AG20443 (cell line): ENCODE measurements around the gene IRF5.
"Not testable (repeated sequence)": the region's sequence is repeated elsewhere in the genome, so short reads cannot be mapped to it uniquely, and the experiment has no call there.

Experiments used
- DNase-seq: peaks from one replicate; pipeline ENCODE4 v3.0.0; 2012; ENCODE audit warnings: low spot score, mixed read lengths

The IRF5 gene

GRCh38 chr7:128961030-128961659, 23.4 kb downstream of the IRF5 start:
- DNase-seq = no peak

GRCh38 chr7:128962899-128963298, 25.2 kb downstream of the IRF5 start:
- DNase-seq = no peak

DNA sequence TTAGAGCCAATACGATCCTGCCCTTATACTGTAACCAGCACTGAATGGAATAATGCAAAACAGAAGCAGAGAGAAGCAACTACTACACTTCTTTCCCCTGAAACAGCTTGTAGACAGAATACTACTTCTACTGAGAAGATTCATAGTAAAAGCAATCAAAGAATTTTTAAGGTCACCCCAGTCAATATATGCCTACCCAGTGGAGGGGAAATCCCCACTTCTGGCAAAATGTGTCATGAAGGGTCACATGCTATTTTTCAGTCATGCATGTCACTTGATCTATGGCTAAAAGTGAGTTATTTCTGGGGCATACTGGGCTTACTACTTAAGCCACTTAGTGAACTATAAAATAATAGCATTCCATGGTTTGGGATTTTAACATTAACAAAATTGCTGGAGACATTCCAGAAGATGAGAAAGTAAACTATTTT, 25.6 kb downstream of the IRF5 start:
- no peak for DNase-seq

DNA sequence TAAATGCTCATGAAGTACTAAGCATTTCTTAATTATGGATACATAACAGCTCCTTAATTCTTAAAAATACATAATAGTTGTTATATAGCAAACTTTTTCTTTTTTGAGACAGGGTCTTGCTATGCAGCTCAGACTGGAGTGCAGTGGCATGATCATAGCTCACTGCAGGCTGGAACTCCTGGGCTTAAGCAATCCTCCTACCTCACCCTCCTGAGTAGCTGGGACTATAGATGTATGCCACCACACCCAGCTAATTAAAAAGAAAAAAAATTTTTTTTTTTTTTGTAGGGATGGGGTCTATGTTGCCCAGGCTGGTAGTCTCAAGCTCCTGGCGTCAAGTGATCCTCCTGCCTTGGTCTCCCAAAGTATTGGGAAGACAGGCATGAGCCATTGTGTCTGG, 30.9 kb downstream of the IRF5 start:
- no peak for DNase-seq

DNA sequence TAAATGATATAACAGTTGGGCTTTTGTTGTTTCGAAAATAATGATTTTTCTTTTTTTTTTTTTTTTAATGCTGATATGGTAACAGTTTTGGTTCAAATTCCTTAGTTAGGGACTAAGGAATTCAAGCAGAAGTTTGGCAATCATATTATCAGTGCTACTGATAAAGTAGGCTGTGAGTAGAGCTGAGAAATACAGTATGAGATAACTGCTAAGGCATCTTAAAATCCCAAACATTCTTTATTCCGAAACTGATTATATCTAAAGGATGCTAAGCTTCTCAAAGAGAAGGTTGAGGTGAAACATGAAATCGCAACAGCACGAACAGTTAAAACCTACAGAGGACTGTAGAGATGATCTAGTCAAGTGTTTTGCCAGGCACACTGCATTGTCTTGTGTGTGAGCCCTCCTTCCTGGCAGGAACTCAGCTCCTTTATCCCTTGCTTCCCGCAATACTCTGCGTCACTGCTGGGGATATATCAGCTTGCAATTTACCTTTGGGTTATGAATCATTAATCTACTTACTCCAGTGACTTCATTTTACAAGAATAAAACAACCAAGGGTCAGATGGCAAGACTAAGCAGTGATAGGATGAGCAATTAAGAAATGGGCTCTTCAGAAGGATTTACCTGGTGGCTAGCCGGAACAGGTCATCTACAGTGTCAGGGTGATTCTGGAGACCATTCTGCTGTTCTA, 36.7 kb downstream of the IRF5 start:
- no peak for DNase-seq

DNA sequence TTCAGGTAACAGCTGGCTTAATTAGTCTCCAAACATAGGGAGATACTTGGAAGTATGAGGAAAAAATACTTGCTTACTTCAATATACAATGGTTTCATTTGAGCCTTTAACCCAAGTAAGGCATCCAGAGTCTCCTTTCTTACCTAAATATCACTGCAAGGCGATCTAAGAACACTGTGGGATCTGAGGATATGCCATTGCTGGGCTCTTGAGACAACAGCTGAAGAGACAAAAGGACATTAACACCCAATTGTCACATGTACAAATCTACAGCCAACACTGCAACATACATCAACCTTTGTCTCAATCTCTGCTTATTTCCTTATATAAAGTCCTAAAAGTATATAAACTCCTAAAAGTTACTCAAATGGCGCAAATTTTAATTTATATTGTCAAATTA, 44.4 kb downstream of the IRF5 start:
- no peak for DNase-seq

DNA sequence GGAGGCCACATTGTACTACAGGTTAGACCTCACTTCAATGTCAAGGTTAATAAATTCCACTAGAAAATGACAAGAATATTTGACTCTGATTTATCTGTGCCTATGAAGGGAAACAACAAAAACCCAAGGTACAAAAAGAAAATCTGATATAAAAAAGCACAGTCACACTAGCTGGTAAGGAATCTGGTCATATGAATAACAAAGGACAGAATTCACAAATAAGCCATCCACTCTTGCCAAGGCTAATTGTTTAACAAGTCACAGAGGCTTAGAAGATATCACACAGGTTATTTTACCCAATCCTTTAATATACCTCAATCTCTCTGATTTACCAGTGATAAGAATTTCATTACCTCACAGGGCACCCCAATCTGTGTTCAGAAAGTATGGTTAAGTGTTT, 47.9 kb downstream of the IRF5 start:
- no peak for DNase-seq

DNA sequence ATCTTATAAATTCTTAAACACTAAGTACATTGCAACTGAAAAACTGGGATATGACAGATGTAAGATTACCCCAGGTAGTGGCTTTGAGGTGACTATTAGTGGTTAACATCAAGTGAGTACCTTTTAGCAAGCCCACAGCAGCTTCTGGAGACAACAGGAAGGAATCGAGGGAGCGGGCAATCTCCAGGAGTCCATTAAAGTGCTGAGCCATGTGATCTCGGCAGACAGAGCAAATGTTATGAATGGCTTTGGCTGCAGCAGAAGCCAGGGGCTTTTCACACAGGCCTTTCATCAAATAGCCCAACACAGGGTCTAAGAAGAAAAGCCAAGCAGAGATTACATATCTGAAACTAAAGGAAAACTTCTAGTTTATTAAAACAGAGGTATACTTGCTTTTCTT, 48.9 kb downstream of the IRF5 start:
- no peak for DNase-seq

GRCh38 chr7:128988372-128988771, 50.6 kb downstream of the IRF5 start:
- DNase-seq = no peak

- DNase-seq = no peak
Measured at GRCh38 chr7:128989961-128990360, 52.2 kb downstream of the IRF5 start.

GRCh38 chr7:128993419-128993818, 55.7 kb downstream of the IRF5 start:
- DNase-seq = no peak

- not testable (repeated sequence) for DNase-seq
Measured at GRCh38 chr7:128994560-128994959, 56.8 kb downstream of the IRF5 start.

DNA sequence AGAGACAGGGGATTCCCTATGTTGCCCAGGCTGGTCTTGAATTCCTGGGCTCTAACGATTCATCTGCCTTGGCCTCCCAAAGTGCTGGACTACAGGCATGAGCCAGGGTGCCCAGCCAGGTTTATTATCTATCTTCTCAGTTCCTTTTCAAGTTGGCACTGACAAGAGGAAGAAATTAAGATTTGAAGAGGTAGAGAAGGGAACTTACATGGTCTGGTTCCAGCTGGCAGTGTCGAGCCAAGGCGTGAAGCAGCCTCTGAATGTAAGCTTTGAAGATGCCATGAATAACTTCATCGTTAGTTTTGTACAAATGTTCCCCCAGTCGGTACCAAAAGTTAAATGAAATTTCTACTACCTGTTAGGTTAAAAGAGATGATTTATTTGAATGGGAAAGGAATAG, 59.5 kb downstream of the IRF5 start:
- no peak for DNase-seq
